Measurements from ENCODE around the gene TMEM123. TPM values are rescaled to one million over a fixed set of nuclear protein-coding genes. Genes with fewer than 3 reads are reported as not detected.

The TMEM123 gene
- total and polyA plus RNA-seq, 2 of the 13 experiments (the other 11 are each of a cell fraction or from before 2014, with no cell fraction given) = 365 to 2,761 TPM

GRCh38 chr11:102347462-102348370 lies 104.8 kb downstream of the TMEM123 start (continued):
- TF ChIP-seq IRF1 (CRISPR knock-in tag; IDR thresholded peaks at IDR 0.05; ENCODE audit: low read depth) (no peak), ZNF558 (CRISPR knock-in tag; IDR thresholded peaks at IDR 0.05; ENCODE audit: borderline replicate concordance) (0 out of 2 replicates have a peak, but pooled peaks have one; percentile 12), STAT5B (CRISPR knock-in tag; IDR thresholded peaks at IDR 0.05) (no peak), HMG20B (CRISPR knock-in tag; conservative IDR thresholded peaks at IDR 0.05) (no peak), XRCC5 (optimal IDR thresholded peaks at IDR 0.05; ENCODE audit: low read length) (no peak)
- TF ChIP-seq, protein P1, sequence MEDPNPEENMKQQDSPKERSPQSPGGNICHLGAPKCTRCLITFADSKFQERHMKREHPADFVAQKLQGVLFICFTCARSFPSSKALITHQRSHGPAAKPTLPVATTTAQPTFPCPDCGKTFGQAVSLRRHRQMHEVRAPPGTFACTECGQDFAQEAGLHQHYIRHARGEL (CRISPR knock-in tag; IDR thresholded peaks at IDR 0.05) = no peak

DNA sequence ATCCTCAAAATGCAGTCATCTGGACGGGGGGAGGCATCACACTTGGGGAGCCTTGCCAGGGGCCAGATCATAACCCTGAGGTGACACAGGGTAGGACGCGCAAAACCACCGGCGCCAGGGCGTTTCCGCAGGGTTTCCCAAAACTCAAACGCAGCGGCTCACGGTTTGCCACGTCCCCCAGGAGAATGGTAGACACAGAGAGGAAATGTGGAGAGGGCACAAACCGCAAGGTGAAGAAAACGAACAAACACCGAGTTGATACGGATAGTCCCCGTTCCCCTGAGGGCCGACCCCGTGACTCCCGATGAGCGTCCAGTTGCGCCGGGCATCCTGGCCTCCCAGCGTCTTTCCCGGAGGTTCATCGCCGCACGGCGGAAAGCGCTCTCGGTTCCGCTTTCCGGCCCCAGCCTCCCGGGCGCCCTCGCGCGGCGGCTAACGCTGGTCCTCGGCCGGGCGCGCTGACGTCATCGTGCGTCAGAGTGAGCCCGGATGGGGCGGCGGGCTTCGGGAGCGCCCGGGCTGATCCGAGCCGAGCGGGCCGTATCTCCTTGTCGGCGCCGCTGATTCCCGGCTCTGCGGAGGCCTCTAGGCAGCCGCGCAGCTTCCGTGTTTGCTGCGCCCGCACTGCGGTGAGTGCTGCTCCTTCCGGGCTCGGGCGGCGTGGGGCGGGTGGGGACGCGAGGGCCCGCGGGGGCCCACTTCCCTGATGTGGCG lies 105.7 kb downstream of the TMEM123 start, which contains the start of gene BIRC2:
TSS of gene BIRC2 (plus strand) at position 467 of the 714 bp plus-strand sequence. CDS start 2,641 bp downstream, outside the sequence.
- no peaks in the 10 kb centered on the region for H3K9me3 ChIP-seq (ENCODE audit: low read length)
- peaks cover 47% of the 10 kb centered on the region for H3K79me2 ChIP-seq (ENCODE audit: insufficient read depth, low read length)
- H3K36me3 ChIP-seq (replicated peaks in 1 of 2; ENCODE audit: control insufficient read depth in 1 of 2, insufficient read depth in 2 of 2, low read length in 2 of 2) = peaks cover 0 to 1% of the 10 kb centered on the region in 2 experiments; a peak in 2 of 5 replicates
- FAIRE-seq (no peak), DNase-seq (ENCODE audit: low spot score) (peak; percentile 79), ATAC-seq (peak; percentile 96)
- CTCF ChIA-PET (ENCODE audit: low intra/inter-chr PET ratio, low total read pairs) = interaction anchor here (1.6 to 2.0 kb wide), 2 partner anchors 59 to 148 kb away, joined by 4 to 11 read pairs; no protein-coding TSS in a partner anchor
- intact Hi-C loops (cut with micrococcal nuclease; ENCODE audit: unreplicated experiment) (loop anchor here (2.0 to 5.0 kb wide), 5 partner anchors 30 to 268 kb away; partner anchors contain the start of gene BIRC3), in situ Hi-C loops (cut with HindIII; ENCODE audit: extremely low pct_ligation_motif_present, low pct_unique_long_range_greater_than_20kb) (loop anchor here (5.0 to 10.0 kb wide), 2 partner anchors 148 to 315 kb away; no protein-coding TSS in a partner anchor)
- H4K20me1 ChIP-seq (ENCODE audit: insufficient read depth, low read length) = peaks cover 8% of the 10 kb centered on the region; the same call in 1 of the 2 replicates
- WGBS (ENCODE audit: low lambda C conversion rate) = 2% methylated on average over 20 of the region's 77 CpGs
- peak within 1 kb of the TSS; percentile 85 to 98 (median 96) for H3K4me3 ChIP-seq (replicated peaks in 1 of 3; ENCODE audit: insufficient read depth in 1 of 3, low read depth in 2 of 3, low read length in 3 of 3)
- peak within 1 kb of the TSS; percentile 87 for H2AFZ ChIP-seq (ENCODE audit: low read length)
- peaks cover 30% of the 10 kb centered on the region for H3K4me1 ChIP-seq (ENCODE audit: insufficient read depth, low read length)
- no peaks in the 10 kb centered on the region; a peak in 1 of 5 replicates for H3K27me3 ChIP-seq (ENCODE audit: control insufficient read depth in 1 of 2, insufficient read depth in 2 of 2, low read length in 2 of 2)
- POLR2A ChIA-PET = interaction anchor here (0.6 to 1.1 kb wide), 2 partner anchors 76 to 139 kb away, joined by 3 to 4 read pairs; no protein-coding TSS in a partner anchor
- peak within 1 kb of the TSS; percentile 96 for H3K27ac ChIP-seq (ENCODE audit: extremely low read length, insufficient read depth, low read length)
- BruUV-seq (replicated peaks) = no TSS peak
- peak within 1 kb of the TSS; percentile 80 for H3K4me2 ChIP-seq (ENCODE audit: low read depth, low read length)
- H3K9ac ChIP-seq (ENCODE audit: insufficient read depth, low read depth, low read length) = peak within 1 kb of the TSS; percentile 90
- peak; percentile 91 for TF ChIP-seq ZGPAT (CRISPR knock-in tag; IDR thresholded peaks at IDR 0.05)
- peak; percentile 63 for TF ChIP-seq GABPA (IDR thresholded peaks at IDR 0.05; ENCODE audit: low read depth, low read length)
- peak; percentile 70 for TF ChIP-seq GABPA (CRISPR knock-in tag; IDR thresholded peaks at IDR 0.05; ENCODE audit: low read depth)
- peak; percentile 78 for TF ChIP-seq IKZF5 (CRISPR knock-in tag; IDR thresholded peaks at IDR 0.05)
- no peak for TF ChIP-seq HNRNPH1 (optimal IDR thresholded peaks at IDR 0.05; ENCODE audit: low read depth, low read length)
- TF ChIP-seq RORA (CRISPR knock-in tag; IDR thresholded peaks at IDR 0.05) = no peak
- TF ChIP-seq TAF15 (IDR thresholded peaks at IDR 0.05; ENCODE audit: low read depth, low read length, poor library complexity, severe bottlenecking) = no peak
- TF ChIP-seq IKZF1 (IDR thresholded peaks at IDR 0.05) = no peak
- TF ChIP-seq ZBTB34 (CRISPR knock-in tag; IDR thresholded peaks at IDR 0.05) = no peak

All from HepG2 (cell line).